ENCODE data around the gene SLC44A3. TPM values are rescaled to one million over a fixed set of nuclear protein-coding genes. Genes with fewer than 3 reads are reported as not detected.

SLC44A3 gene
- polyA plus RNA-seq, 1 donor from 2014 or later, result not detected

GRCh38 chr1:94942171-94943128, 122.3 kb downstream of the SLC44A3 start:
- Histone ChIP-seq H3K4me2 (ENCODE audit: low read length) (no peak overlapping the region), H3K9me3 (ENCODE audit: low read length) (no peaks in the 10 kb centered on the region), H3F3A (ENCODE audit: insufficient read depth, low read length, poor library complexity, severe bottlenecking) (no peaks in the 10 kb centered on the region), H2AFZ (ENCODE audit: low read depth, low read length) (no peak overlapping the region), H3K9me2 (ENCODE audit: insufficient read depth, low read length) (no peaks in the 10 kb centered on the region), H3K27me3 (ENCODE audit: insufficient read depth, low read depth, low read length) (no peaks in the 10 kb centered on the region), H3K79me2 (replicated peaks; ENCODE audit: insufficient read depth, low read length) (no peaks in the 10 kb centered on the region), H3K9ac (ENCODE audit: low read length) (no peak overlapping the region), H3K4me3 (ENCODE audit: low read length) (no peak overlapping the region), H3K36me3 (ENCODE audit: insufficient read depth, low read length) (no peaks in the 10 kb centered on the region), H4K20me1 (ENCODE audit: insufficient read depth) (no peaks in the 10 kb centered on the region), H3K27ac (ENCODE audit: low read length) (no peak overlapping the region)
- TF ChIP-seq MXI1 (conservative IDR thresholded peaks at IDR 0.05; ENCODE audit: poor library complexity, severe bottlenecking) (no peak), SMC3 (conservative IDR thresholded peaks at IDR 0.05; ENCODE audit: poor library complexity) (no peak), POLR2AphosphoS5 (IDR thresholded peaks at IDR 0.05) (no peak)

Other genes starting within 250 kb of the SLC44A3 start
- gene CNN3, start 106.8 kb downstream of the SLC44A3 start, polyA plus RNA-seq, result 105 and 106 TPM in 2 replicates